GM08714 (cell line): ENCODE measurements around the gene LRRC66.

Experiments used
- H3K4me3 ChIP-seq: fragments of 200-500 bp; sonication (Bioruptor generic); 2 replicates; pipeline ENCODE4 v1.5.1; 2014; ENCODE audit warnings: mild to moderate bottlenecking, low read length, inconsistent platforms
- ZNF274 ChIP-seq: IDR thresholded peaks from 2 replicates; pipeline ENCODE4 v1.6.1; 2012; ENCODE audit warnings: mild to moderate bottlenecking, low read depth, low read length

Gene LRRC66

GRCh38 chr4:52036886-52037530, 16.8 kb upstream of the LRRC66 start:
- TF ChIP-seq ZNF274, result no peak
- peak overlapping the region; percentile 91; the same call in 1 of the 2 replicates for H3K4me3 ChIP-seq

GRCh38 chr4:52035190-52035589, 15.0 kb upstream of the LRRC66 start:
- no peak overlapping the region for H3K4me3 ChIP-seq
- no peak for TF ChIP-seq ZNF274

GRCh38 chr4:52032005-52032404, 11.8 kb upstream of the LRRC66 start:
- no peak for TF ChIP-seq ZNF274
- no peak overlapping the region for H3K4me3 ChIP-seq

- no peak overlapping the region for H3K4me3 ChIP-seq
- no peak for TF ChIP-seq ZNF274
These were observed 8.8 kb upstream of the LRRC66 start for GRCh38 chr4:52028970-52029369.

- no peak overlapping the region for H3K4me3 ChIP-seq
- TF ChIP-seq ZNF274, result no peak
These were observed 2.3 kb downstream of the LRRC66 start for GRCh38 chr4:52017814-52018213.

GRCh38 chr4:52016981-52017380, 3.2 kb downstream of the LRRC66 start:
- TF ChIP-seq ZNF274, result no peak
- H3K4me3 ChIP-seq, result no peak overlapping the region

- TF ChIP-seq ZNF274, result no peak
These were observed 4.8 kb downstream of the LRRC66 start for GRCh38 chr4:52015366-52015765.

GRCh38 chr4:52014903-52015302, 5.3 kb downstream of the LRRC66 start:
- TF ChIP-seq ZNF274, result no peak
- H3K4me3 ChIP-seq, result no peak overlapping the region

More at GRCh38 chr4:52015366-52015765, 4.8 kb downstream of the LRRC66 start:
- no peak overlapping the region for H3K4me3 ChIP-seq

GRCh38 chr4:52012651-52013050, 7.5 kb downstream of the LRRC66 start:
- H3K4me3 ChIP-seq, result no peak overlapping the region
- TF ChIP-seq ZNF274, result no peak

- no peak for TF ChIP-seq ZNF274
- H3K4me3 ChIP-seq, result no peak overlapping the region
These were observed 9.2 kb downstream of the LRRC66 start for GRCh38 chr4:52010986-52011385.

GRCh38 chr4:52006887-52007286, 13.3 kb downstream of the LRRC66 start:
- TF ChIP-seq ZNF274, result no peak
- no peak overlapping the region for H3K4me3 ChIP-seq

- no peak for TF ChIP-seq ZNF274
- no peak overlapping the region for H3K4me3 ChIP-seq
These were observed 14.4 kb downstream of the LRRC66 start for GRCh38 chr4:52005604-52006273.

- no peak overlapping the region for H3K4me3 ChIP-seq
- no peak for TF ChIP-seq ZNF274
These were observed 15.7 kb downstream of the LRRC66 start for GRCh38 chr4:52004414-52004813.

GRCh38 chr4:52001616-52002015, 18.5 kb downstream of the LRRC66 start:
- no peak overlapping the region for H3K4me3 ChIP-seq
- TF ChIP-seq ZNF274, result no peak

GRCh38 chr4:51999250-51999649, 20.9 kb downstream of the LRRC66 start:
- TF ChIP-seq ZNF274, result no peak

More at GRCh38 chr4:51999250-51999649, 20.9 kb downstream of the LRRC66 start:
- H3K4me3 ChIP-seq, result no peak overlapping the region
